ENCODE results near the gene COPZ2. TPM values are rescaled to one million over a fixed set of nuclear protein-coding genes. Genes with fewer than 3 reads are reported as not detected.

Gene COPZ2
- total and polyA plus RNA-seq, 3 donors from 2014 or later: 13.2 to 47.6 (median 14.7) TPM

- Histone ChIP-seq H3K36me3 (ENCODE audit: low read depth, missing control alignments) (no peaks in the 10 kb centered on the region), H3K4me1 (peaks cover 31% of the 10 kb centered on the region), H3K4me3 (no peak overlapping the region), H3K9me3 (no peaks in the 10 kb centered on the region), H3K27ac (no peak overlapping the region), H3K27me3 (no peaks in the 10 kb centered on the region)
- 81 to 84% methylated on average over 4 to 12 of the region's 12 CpGs for WGBS, 2 donors
- intact Hi-C loops (cut with DNase I; ENCODE audit: low total_unique reads): no loop called here
- TF ChIP-seq POLR2A (IDR thresholded peaks at IDR 0.05): no peak
- TF ChIP-seq CTCF (IDR thresholded peaks at IDR 0.05): no peak
- no peak for DNase-seq
These were observed 10.1 kb downstream of the COPZ2 start for GRCh38 chr17:48027322-48027981.

- WGBS, 2 donors: 19 to 24% methylated on average over 12 to 18 of the region's 18 CpGs
- Histone ChIP-seq H3K36me3 (ENCODE audit: low read depth, missing control alignments) (no peaks in the 10 kb centered on the region), H3K4me3 (no peak overlapping the region), H3K4me1 (peaks cover 31% of the 10 kb centered on the region), H3K27me3 (no peaks in the 10 kb centered on the region), H3K9me3 (no peaks in the 10 kb centered on the region), H3K27ac (no peak overlapping the region)
- intact Hi-C loops (cut with DNase I; ENCODE audit: low total_unique reads): no loop called here
- DNase-seq: peak; percentile 92
- no peak for TF ChIP-seq POLR2A (IDR thresholded peaks at IDR 0.05)
- TF ChIP-seq CTCF (IDR thresholded peaks at IDR 0.05): peak; percentile 79 to 87 (median 85)
These were observed 10.9 kb downstream of the COPZ2 start for GRCh38 chr17:48026502-48027321.

- Histone ChIP-seq H3K9me3 (no peaks in the 10 kb centered on the region), H3K27me3 (no peaks in the 10 kb centered on the region), H3K4me1 (peaks cover 31% of the 10 kb centered on the region), H3K27ac (peak overlapping the region in 1 of 2 donors; percentile 36), H3K36me3 (ENCODE audit: low read depth, missing control alignments) (no peaks in the 10 kb centered on the region), H3K4me3 (peak overlapping the region in 1 of 2 donors; percentile 39)
- DNase-seq: no peak
- TF ChIP-seq CTCF (IDR thresholded peaks at IDR 0.05): peak in 1 of 3 experiments; percentile 5
- no peak for TF ChIP-seq POLR2A (IDR thresholded peaks at IDR 0.05)
- intact Hi-C loops (cut with DNase I; ENCODE audit: low total_unique reads): no loop called here
- 23 to 26% methylated on average over 5 to 8 of the region's 8 CpGs for WGBS, 2 donors
These were observed 11.6 kb downstream of the COPZ2 start for GRCh38 chr17:48025904-48026501.

GRCh38 chr17:48025040-48025903 is 12.3 kb downstream of the COPZ2 start:
- Histone ChIP-seq H3K4me3 (peak overlapping the region; percentile 36 to 39), H3K27me3 (no peaks in the 10 kb centered on the region), H3K27ac (peak overlapping the region in 1 of 2 donors; percentile 36), H3K9me3 (no peaks in the 10 kb centered on the region), H3K4me1 (peaks cover 31% of the 10 kb centered on the region), H3K36me3 (ENCODE audit: low read depth, missing control alignments) (no peaks in the 10 kb centered on the region)
- WGBS, 2 donors: 0% methylated on average over 32 to 51 of the region's 56 CpGs
- TF ChIP-seq CTCF (IDR thresholded peaks at IDR 0.05) (peak; percentile 79 to 87 (median 86)), POLR2A (IDR thresholded peaks at IDR 0.05) (no peak)
- peak; percentile 99 for DNase-seq
- intact Hi-C loops (cut with DNase I; ENCODE audit: low total_unique reads): no loop called here

All from testis (tissue), 3 donors.